HG03108 (cell line): ENCODE measurements around the gene USP20.
"Not testable (repeated sequence)": the region's sequence is repeated elsewhere in the genome, so short reads cannot be mapped to it uniquely, and the experiment has no call there.

Experiments
- ATAC-seq: cut with Tn5 transposase; IDR thresholded peaks from one replicate; pipeline ENCODE4 v1.9.1; 2021; ENCODE audit warnings: moderate library complexity; ENCODE audit not compliant: unreplicated experiment

USP20 gene

GRCh38 chr9:129889122-129889940 is 54.1 kb downstream of the USP20 start:
- no peak for ATAC-seq

DNA sequence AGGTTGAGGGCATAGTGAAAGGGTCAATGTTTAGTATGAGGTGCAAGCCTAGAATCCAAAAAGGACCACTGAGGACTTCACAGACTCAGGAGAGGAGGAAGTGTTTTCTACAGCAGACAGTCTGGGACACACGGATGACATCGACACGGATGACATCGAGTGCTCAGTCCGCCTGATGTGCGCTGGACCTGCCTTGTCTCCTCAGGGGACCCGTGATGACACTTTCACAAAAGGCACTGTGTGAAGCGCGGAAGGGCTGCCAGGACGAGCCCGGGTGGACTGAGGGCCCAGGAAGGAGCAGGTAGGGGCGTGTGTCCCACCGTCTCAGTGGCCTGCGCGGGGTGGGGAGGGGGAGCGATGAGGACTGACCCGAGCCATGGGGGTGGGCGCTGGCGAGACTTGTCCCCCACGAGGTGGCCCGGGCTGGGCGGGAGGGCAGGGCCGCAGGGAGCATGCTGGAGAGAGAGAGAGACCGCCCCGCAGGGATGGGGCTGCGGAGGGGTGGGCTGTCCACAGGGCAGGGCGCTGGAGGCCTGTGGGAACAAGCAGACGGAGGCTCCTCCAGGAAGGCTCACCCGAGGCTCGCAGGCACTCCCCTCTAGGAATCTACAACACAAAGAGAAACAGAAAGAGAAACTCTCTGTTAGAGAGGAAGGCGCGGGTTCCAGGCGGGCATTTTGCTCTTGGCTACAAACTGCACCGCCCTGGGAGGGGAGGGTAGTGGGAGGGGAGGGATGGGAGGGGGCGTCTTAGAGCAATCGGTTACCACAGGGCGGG is 54.9 kb downstream of the USP20 start:
- no peak for ATAC-seq

- not testable (repeated sequence) for ATAC-seq
Measured at GRCh38 chr9:129890718-129891299, 55.6 kb downstream of the USP20 start.

DNA sequence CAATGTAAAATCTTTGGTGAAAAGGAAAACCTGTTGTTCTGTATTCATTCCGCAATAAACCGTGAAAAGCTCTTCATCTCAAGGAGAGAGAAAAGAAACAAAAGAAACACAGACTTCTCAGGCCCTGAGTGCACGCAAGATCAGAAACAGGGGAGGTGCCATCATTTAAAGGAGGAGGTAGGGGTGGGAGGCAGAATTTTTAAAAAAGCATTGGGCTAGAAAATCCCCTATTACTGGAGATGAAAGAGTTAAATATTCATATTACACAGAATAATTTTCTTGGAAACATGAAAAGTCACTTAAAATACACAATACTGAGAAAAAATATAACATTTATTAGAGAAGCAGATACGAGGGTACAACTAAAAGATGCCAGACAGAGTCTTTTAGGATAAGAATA is 56.3 kb downstream of the USP20 start:
- no peak for ATAC-seq

GRCh38 chr9:129894120-129894823 is 59.0 kb downstream of the USP20 start:
- ATAC-seq: no peak

DNA sequence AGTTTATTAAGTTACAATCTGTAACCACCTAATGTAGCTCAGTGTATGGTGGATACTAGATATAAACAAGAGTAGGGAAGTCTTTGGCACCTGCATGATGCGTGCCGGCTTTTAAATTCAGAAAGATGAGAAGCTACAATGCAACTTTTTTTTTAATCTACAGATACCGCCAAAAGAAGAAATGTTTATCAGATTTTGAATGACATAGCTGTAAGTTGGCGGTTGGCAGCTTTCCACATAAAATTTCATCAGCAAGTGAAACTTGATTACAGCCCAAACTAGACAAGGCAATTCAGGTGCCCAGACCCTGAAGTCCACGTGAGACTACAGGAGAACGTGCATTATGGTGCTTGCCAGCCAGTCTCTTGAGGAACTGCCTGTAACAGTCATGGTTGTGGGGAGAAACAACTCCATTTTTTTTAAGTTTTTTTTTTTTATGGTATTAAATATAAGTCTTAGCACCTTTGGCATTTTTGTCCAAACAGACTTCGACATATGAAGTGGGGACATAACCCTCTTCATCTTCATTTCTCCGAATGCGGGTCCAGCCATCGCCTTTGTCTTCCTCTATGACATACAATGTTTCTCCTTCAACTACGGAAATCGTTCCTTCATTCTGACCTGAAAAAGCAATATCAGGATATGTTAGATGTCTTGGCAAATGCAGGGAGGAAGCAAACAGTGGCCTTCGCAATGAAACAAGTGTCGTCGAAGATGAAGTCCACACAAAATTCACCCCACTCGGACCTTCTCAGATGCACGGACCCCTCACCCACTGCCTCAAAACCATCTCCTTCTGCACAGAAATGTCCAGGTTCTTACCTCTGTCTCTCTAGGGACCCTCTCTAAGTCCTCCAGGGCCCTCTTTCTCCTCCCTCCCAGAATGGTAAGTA is 60.4 kb downstream of the USP20 start:
- ATAC-seq: no peak

DNA sequence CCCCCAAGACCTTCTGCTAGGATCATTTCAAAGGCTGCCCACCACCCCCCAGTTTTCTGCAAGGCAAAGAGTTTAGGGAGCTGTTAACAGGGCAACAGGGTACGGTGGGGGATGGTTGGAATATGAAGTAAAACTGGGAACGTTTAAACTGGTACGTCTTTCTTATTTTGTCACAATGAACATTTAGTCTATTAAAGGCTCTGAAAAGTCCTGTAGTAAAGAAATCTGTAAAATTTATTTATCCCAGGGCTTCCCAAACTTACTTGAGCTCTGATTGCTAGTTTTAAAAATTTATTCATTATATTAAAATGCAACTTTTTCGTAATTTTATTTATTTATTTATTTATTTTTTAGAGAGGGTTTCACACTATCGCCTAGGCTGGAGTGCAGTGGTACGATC is 62.0 kb downstream of the USP20 start:
- ATAC-seq: no peak

DNA sequence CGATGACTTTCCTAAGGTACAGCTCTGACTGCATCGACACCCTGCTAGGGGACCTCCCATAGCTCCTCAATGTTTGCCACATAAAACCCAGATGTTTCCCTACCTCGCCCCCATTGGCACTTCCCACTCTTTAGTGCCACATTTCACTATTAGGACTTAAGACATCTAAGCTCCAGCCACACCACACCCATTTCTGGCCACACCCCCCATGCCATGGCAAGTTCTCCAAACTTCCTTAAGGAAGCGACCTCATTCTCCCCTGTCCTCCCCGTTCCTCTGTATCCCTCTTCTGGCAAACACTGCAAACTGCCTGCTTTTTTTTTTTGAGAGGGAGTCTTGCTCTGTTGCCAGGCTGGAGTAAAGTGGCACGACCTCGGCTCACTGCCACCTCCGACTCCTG is 62.9 kb downstream of the USP20 start:
- no peak for ATAC-seq

DNA sequence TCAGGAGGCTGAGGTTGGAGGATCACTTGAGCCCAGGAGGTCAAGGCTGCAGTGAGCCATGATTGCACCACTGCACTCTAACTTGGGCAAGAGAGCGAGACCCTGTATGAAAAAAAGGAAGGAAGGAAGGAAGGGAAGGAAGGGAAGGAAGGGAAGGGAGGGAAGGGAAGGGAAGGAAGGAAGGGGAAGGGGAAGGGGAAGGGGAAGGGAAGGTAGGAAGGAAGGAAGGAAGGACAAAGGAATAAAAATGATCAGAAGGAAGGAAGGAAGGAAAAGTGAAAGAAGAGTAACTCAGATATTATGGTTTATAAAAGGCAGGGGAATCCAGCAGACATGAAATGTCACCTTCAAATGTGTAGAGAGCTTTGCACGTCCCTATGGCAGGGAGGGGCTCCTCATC is 64.4 kb downstream of the USP20 start:
- no peak for ATAC-seq

DNA sequence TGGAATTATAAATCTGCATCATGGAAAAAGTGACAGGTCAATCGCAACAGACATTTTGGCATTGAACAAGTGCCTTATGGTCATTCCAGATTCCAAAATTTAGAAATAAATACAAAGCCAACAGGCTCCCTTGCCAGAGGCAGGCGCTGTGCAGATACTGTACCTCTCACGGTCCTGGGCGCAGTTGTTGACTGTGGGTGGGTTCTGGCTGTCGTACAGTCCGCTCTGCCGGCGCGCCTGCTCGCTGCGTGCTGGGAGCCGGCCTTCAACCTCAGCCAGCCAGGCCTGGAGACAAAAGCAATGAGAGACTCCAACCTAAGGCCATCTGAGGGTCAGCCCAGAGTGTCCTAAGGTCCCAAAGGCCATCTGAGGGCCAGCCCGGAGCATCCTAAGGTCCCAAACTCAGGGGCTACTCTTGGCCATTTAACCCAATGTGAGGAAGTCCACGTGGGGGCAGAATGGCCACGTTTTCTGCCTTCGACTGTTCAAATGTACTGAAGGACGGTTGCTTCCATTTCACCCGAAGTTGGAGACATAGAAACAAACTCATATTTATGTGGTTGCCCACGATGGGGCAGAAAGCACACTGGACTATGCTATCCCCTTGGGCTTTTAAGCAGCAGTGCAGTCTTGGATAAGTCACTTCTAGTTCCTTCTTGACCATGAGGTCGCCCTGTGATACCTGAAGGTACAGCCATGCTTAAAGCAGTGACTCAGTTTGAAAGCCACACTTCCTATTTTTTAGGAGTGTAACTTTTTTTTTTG is 65.2 kb downstream of the USP20 start:
- peak; percentile 91 for ATAC-seq

- no peak for ATAC-seq
Measured at GRCh38 chr9:129901993-129902739, 66.9 kb downstream of the USP20 start.

GRCh38 chr9:129902740-129903134 is 67.5 kb downstream of the USP20 start:
- no peak for ATAC-seq

- no peak for ATAC-seq
Measured at GRCh38 chr9:129904734-129905133, 69.5 kb downstream of the USP20 start.

DNA sequence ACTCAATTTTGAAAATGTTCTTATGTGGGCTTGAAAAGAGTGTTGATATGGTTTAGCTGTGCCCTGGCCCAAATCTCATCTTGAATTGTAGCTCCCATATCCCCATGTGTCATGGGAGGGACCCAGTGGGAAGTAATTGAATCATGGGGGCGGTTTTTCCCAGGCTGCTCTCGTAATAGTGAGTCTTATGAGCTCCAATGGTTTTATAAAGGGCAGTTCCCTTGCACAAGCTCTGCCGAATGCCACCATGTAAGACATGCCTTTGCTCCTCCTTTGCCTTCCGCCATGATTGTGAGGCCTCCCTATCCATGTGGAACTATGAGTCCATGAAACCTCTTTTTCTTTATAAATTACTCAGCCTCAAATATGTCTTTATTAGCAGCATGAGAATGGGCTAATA is 71.0 kb downstream of the USP20 start:
- ATAC-seq: no peak

DNA sequence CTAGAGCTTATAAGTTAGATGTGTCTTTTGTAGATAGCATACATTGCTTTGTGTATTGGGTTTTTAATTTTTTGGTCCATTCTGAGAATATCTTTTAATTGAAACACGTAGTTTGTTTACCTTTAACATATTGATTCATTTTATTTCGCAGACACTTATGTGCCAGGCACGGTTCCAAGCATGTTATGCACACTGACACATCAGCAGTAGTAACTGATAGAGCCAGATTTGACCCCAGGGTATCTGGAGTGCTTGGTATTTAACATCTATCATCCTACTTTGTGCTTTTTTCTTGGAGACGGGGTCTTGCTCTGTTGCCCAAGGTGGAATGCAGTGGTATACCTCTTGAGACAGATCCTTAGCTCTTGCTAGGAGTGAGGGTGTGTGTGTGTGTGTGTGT is 71.9 kb downstream of the USP20 start:
- ATAC-seq: no peak

- ATAC-seq: no peak
Measured at GRCh38 chr9:129908906-129909305, 73.6 kb downstream of the USP20 start.

DNA sequence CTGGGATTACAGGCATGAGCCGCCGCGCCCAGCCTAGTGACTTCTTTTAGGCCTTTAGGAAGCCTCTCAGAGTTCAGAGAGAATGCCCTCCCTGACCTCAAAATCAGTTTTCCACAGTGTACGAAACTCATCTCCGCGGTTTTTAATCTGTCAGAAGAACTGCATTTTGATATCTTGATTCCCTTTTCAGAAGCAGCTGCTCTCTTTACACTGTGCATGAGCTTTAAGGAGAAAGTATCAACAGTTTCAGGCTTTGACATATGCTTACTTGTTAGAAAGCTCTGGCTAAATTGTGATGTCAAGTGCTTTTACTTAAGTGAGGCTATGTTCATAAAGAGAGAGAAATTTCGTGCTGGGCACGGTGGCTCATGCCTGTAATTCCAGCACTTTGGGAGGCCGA is 74.6 kb downstream of the USP20 start:
- no peak for ATAC-seq

GRCh38 chr9:129910628-129911567 is 75.6 kb downstream of the USP20 start:
- no peak for ATAC-seq
